GM21825 (cell line): ENCODE measurements around the gene DOK7.

Source experiments
- ATAC-seq: cut with Tn5 transposase; IDR thresholded peaks from one replicate; pipeline ENCODE4 v1.9.1; 2021; ENCODE audit warnings: mild to moderate bottlenecking, moderate library complexity; ENCODE audit not compliant: unreplicated experiment

Gene DOK7

DNA sequence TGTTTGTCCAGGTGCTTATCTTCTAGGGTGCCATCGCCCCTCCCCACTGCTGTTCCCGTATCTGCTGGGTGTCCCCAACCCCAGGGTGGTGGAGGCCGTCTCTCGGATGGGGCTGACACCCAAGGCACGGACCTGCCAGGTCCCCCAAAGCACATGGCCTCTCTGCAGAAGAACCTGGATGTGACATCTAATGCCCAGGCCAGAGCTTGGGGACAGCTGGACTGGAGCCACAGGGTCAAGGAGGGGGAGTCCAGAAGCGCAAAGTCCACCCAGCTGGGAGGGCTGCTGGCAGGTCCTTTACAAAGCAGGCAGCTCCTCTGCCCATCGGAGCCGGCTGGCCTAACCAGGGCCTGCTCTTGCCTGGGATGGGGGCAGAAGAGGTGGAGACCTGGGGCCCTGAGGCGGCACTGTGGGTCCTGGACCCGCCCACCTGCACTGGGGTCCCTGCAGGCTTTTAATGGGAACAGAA is 751 bp upstream of the DOK7 start:
- ATAC-seq = no peak

- no peak for ATAC-seq
Measured at GRCh38 chr4:3463556-3464348, 646 bp downstream of the DOK7 start.

- ATAC-seq = no peak
Measured at GRCh38 chr4:3464349-3464905, 1.3 kb downstream of the DOK7 start.

GRCh38 chr4:3464911-3465697 is 2.0 kb downstream of the DOK7 start:
- no peak for ATAC-seq

DNA sequence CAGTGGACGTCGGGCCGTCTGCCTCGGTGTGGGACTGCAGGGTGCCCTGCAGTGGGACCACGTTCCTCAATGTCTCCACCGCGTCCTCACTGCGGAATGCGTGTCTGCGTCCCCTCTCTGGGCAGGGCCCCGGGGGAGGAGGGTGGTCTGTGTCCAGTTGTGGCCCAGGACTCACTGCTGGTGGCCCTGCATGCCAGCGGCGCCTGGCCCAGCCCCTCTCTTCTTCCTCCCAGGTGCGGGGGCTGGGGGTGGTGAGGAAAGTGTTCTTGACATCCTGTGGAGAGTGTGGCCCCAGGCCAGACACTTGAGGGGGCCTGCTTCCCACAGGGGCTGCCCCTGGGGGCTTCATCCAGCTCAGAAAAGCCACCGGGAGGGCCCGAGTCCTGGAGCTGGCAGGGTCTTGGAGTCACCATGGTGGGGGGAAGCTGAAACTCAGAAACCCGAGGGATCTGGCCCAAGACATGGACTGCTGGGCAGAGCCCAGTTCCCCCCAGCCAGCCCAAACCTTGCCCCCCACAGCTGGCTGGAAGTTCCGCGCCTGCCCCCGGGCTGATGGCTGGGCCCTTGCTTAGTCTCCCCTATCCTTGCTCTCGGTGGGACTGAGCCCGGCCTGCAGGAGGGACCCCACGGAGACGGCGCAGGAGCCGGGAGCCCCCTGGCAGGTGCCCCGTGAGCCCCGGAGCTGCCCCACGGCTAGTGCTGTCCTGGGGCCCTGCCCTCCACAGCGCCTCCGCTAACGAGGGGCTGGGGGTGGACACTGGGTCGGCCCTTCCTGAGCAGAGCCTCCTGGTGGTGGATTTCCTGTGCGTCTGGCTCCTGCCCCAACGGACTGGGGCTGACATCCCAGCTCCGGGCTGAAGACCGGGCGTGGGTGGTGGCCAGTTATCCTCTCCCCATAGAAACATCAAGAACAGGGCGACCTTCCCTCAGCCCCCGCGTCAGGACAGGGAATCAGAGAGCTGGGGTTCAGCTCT is 2.9 kb downstream of the DOK7 start:
- no peak for ATAC-seq

- no peak for ATAC-seq
Measured at GRCh38 chr4:3466691-3467600, 3.8 kb downstream of the DOK7 start.

GRCh38 chr4:3467601-3468031 is 4.5 kb downstream of the DOK7 start:
- ATAC-seq = no peak

DNA sequence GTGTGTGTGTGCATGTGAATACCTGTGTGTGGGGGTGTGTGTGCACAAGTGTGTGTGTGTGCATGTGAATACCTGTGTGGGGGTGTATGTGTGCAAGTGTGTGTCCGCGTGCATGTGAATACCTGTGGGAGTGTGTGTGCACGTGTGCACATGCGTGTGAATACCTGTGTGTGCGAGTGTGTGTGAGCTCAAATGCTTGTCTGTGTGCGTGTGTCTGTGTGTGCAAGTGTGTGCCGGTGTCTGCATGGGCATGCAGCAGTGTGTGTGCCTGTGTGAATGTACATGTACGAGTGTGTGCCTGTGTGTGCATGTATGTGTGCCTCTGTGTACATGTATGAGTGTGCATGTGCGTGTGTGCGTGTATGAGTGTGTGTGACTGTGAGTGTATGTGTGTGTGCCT is 5.0 kb downstream of the DOK7 start:
- no peak for ATAC-seq

GRCh38 chr4:3468804-3469203 is 5.7 kb downstream of the DOK7 start:
- ATAC-seq = no peak

DNA sequence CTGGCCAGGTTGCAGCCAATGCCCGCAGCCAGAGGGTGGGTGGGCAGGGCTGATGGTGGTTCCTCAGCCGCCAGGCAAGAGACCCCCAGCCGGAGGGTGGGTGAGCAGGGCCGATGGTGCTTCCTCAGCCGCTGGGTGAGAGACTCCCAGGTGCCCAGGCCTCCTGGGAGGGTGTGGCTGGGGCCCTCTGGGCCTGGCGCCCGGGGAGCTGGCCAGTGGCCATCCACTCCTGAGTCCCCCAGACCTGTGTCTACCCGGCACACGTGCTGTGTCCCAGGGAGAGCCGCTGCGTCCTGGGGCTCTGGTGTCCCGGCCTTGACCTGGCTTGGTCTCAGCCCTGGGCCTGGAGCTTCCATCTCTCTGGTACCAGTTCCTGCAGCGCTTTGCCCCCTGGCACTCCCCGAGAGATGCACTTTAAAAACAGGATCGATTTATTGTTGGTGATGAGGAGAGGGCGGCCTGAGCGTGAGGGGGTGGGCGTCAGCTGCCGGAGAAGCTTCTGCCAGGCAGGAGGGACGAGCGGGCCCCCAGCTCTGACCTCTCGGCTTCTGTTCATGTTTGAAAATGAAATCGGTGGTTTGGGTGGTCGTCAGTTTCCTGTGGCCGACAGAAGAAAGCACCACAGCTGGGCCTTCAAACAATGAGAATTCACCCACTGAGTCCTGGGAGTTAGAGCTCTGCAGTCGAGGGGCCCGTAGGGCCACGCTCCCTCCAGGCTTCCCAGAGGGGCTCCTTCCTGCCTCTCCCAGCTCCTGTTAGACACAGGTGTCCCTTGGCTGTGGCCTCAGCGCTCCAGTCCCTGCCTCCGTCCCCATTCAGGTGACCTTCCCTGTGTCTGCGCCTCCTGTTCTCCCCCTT is 6.5 kb downstream of the DOK7 start:
- ATAC-seq = no peak

GRCh38 chr4:3470244-3471097 is 7.4 kb downstream of the DOK7 start:
- ATAC-seq = no peak

- ATAC-seq = no peak
Measured at GRCh38 chr4:3471098-3471760, 8.1 kb downstream of the DOK7 start.

DNA sequence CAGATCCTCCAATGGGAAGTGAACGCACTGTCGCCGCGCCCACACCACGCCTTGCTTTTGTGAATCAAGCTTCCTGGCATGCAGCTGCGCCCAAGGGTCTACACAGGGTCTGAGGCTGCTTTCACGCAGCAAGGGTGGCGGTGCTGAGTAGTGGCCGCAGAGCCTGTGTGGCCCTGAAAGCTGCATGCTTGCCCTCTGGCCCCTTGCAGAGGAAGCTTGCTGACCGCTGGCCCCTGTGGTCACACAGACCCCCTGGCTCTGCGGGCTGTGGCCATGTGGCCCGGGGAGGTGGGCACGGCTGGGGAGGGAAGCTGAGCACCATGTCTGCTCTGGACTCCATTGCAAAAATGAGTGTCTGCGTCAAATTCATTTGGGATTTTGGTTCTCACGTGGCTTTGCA is 8.8 kb downstream of the DOK7 start:
- ATAC-seq = no peak

GRCh38 chr4:3472411-3473141 is 9.5 kb downstream of the DOK7 start:
- ATAC-seq = no peak

DNA sequence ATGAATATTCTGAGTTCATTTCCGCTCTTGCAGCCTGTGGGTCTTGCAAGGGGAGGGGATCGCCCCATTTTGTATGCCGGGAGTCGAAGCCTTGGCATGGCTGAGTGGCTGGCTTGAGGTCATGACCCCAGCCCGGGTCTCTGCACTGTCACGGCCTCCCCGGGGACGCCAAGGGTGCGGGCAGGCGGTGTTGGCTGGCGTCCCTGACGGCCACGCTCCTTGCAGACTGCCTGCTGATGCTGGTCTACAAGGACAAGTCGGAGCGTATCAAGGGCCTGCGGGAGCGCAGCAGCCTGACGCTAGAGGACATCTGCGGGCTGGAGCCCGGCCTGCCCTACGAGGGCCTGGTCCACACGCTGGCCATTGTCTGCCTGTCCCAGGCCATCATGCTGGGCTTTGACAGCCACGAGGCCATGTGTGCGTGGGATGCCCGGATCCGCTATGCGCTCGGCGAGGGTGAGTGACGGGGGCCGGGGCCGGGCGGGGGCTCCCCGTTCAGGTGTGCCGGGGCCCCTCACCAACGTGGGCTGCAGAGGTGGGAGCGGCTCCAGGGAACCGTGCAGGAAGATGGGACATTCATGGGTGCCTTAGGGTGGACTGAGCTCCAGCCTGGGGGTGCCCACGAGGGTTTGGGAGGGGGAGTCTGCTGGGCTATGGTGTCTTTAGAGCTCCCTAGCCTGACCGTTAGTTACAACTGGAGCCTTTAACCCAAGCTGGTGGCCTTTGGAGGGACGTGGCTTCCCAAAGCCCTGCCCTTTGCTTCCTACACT is 10.3 kb downstream of the DOK7 start:
- ATAC-seq = no peak
